Measurements from ENCODE around the gene ANKRD31. TPM values are rescaled to one million over a fixed set of nuclear protein-coding genes. Genes with fewer than 3 reads are reported as not detected.

ANKRD31 gene
- total and polyA plus RNA-seq, 11 donors = 0.04 to 0.17 (median 0.09) TPM; not detected in 5

GRCh38 chr5:75242067-75242466, 5.4 kb upstream of the ANKRD31 start:
- DNase-seq (no peak), ATAC-seq (no peak)
- Histone ChIP-seq H3K4me1 (peaks cover 0 to 5% (median 0%) of the 10 kb centered on the region in 12 donors), H3K36me3 (no peaks in the 10 kb centered on the region), H3K27me3 (no peaks in the 10 kb centered on the region), H3K4me3 (no peak overlapping the region), H3K9me3 (no peaks in the 10 kb centered on the region), H3K27ac (no peak overlapping the region)
- TF ChIP-seq POLR2A (IDR thresholded peaks at IDR 0.05) (no peak), CTCF (IDR thresholded peaks at IDR 0.05) (no peak)
- intact Hi-C loops (cut with DNase I) = no loop called here
- 68 to 80% (median 75%) methylated on average over 2 of the region's 2 CpGs for WGBS, 4 donors

GRCh38 chr5:75239681-75240080, 3.0 kb upstream of the ANKRD31 start:
- Histone ChIP-seq H3K27me3 (no peaks in the 10 kb centered on the region), H3K9me3 (no peaks in the 10 kb centered on the region), H3K4me1 (peaks cover 0 to 12% (median 5%) of the 10 kb centered on the region in 12 donors), H3K27ac (no peak overlapping the region), H3K36me3 (no peaks in the 10 kb centered on the region), H3K4me3 (no peak overlapping the region)
- WGBS, 4 donors = 88 to 91% (median 90%) methylated on average over 2 of the region's 2 CpGs
- intact Hi-C loops (cut with DNase I) = loop anchor here (5.0 to 10.0 kb wide), 9 partner anchors 98 to 1025 kb away; partner anchors contain the start of genes GCNT4 (in 6 of the 10) and HMGCR (in 5 of the 10)
- DNase-seq (no peak), ATAC-seq (no peak)
- no peak for TF ChIP-seq CTCF (IDR thresholded peaks at IDR 0.05)
- TF ChIP-seq POLR2A (IDR thresholded peaks at IDR 0.05) = no peak

GRCh38 chr5:75235711-75236110, 967 bp downstream of the ANKRD31 start:
- DNase-seq = no peak
- ATAC-seq = no peak
- Histone ChIP-seq H3K4me3 (no peak overlapping the region), H3K27me3 (no peaks in the 10 kb centered on the region), H3K27ac (no peak overlapping the region), H3K9me3 (no peaks in the 10 kb centered on the region), H3K36me3 (no peaks in the 10 kb centered on the region), H3K4me1 (peaks cover 0 to 12% (median 5%) of the 10 kb centered on the region in 12 donors)
- TF ChIP-seq CTCF (IDR thresholded peaks at IDR 0.05) (no peak), POLR2A (IDR thresholded peaks at IDR 0.05) (no peak)
- whole genome bisulfite sequencing, 4 donors = 92 to 98% (median 96%) methylated on average over 4 of the region's 4 CpGs
- intact Hi-C loops (cut with DNase I) = loop anchor here (1.0 to 10.0 kb wide), 14 partner anchors 101 to 1029 kb away; partner anchors contain the start of genes HMGCR (in 7 of the 10) and GCNT4 (in 6 of the 10)

GRCh38 chr5:75234251-75234650, 2.4 kb downstream of the ANKRD31 start:
- Histone ChIP-seq H3K27me3 (no peaks in the 10 kb centered on the region), H3K9me3 (no peaks in the 10 kb centered on the region), H3K36me3 (no peaks in the 10 kb centered on the region), H3K27ac (no peak overlapping the region), H3K4me1 (peaks cover 0 to 12% (median 5%) of the 10 kb centered on the region in 12 donors), H3K4me3 (no peak overlapping the region)
- TF ChIP-seq CTCF (IDR thresholded peaks at IDR 0.05) (no peak), POLR2A (IDR thresholded peaks at IDR 0.05) (no peak)
- intact Hi-C loops (cut with DNase I) = loop anchor here in 7 of 10 donors (10.0 kb wide), 4 partner anchors 179 to 1031 kb away; partner anchors contain the start of gene GCNT4 (in 5 of the 7)
- no peak for ATAC-seq
- DNase-seq = no peak
